Measurements from ENCODE around the gene CHST11. TPM values are rescaled to one million over a fixed set of nuclear protein-coding genes. Genes with fewer than 3 reads are reported as not detected.

CHST11 gene
- total RNA-seq, 1 experiment from 2014 or later = 6.7 TPM

GRCh38 chr12:104656383-104656782 is 199.6 kb downstream of the CHST11 start:
- Histone ChIP-seq H2BK15ac (ENCODE audit: low read depth, low read length) (no peak overlapping the region), H3K4me1 (ENCODE audit: insufficient read depth, low read length) (peaks cover 2% of the 10 kb centered on the region; the same call in 1 of the 2 replicates), H3K27me3 (ENCODE audit: insufficient read depth, low read length) (no peaks in the 10 kb centered on the region), H2BK120ac (ENCODE audit: low read depth, low read length, poor library complexity, severe bottlenecking) (no peak overlapping the region), H4K91ac (ENCODE audit: insufficient read length, low read depth, low read length) (no peak overlapping the region), H3K27ac (ENCODE audit: insufficient read length, low read depth, low read length) (no peak overlapping the region), H3K79me1 (ENCODE audit: insufficient read depth, low read depth, low read length, poor library complexity, severe bottlenecking) (no peaks in the 10 kb centered on the region), H3K9ac (ENCODE audit: extremely low read depth, insufficient read length, low read length) (no peak overlapping the region), H2AFZ (ENCODE audit: low read length) (no peak overlapping the region), H3K18ac (ENCODE audit: insufficient read length, low read depth, low read length) (no peak overlapping the region), H3K4me2 (ENCODE audit: insufficient read depth, insufficient read length, low read length) (no peak overlapping the region), H3K9me3 (ENCODE audit: control insufficient read depth, low read depth, low read length) (no peaks in the 10 kb centered on the region), H4K5ac (ENCODE audit: insufficient read length, low read depth, low read length) (no peak overlapping the region), H2BK20ac (ENCODE audit: low read depth, low read length, poor library complexity, severe bottlenecking) (no peak overlapping the region), H2BK12ac (ENCODE audit: insufficient read length, low read depth, low read length) (no peak overlapping the region), H3T11ph (ENCODE audit: low read length) (no peak overlapping the region), H3K23me2 (ENCODE audit: insufficient read length, low read depth, low read length, poor library complexity, severe bottlenecking) (no peaks in the 10 kb centered on the region), H4K20me1 (ENCODE audit: control insufficient read depth, insufficient read depth, insufficient read length) (peaks cover 3% of the 10 kb centered on the region), H4K8ac (replicated peaks; ENCODE audit: insufficient read length, low read depth, low read length) (no peak overlapping the region), H2AK5ac (ENCODE audit: insufficient read length, low read length) (no peak overlapping the region), H3K56ac (ENCODE audit: insufficient read length, low read depth, low read length) (no peak overlapping the region), H3K23ac (ENCODE audit: insufficient read length, low read depth, low read length) (no peak overlapping the region), H3K79me2 (ENCODE audit: insufficient read depth, low read length) (no peaks in the 10 kb centered on the region), H3K4ac (ENCODE audit: low read depth, low read length) (no peak overlapping the region), H3K14ac (ENCODE audit: insufficient read depth, low read length) (no peak overlapping the region), H2BK5ac (ENCODE audit: insufficient read length, low read length) (no peak overlapping the region)
- TF ChIP-seq CTCF (conservative IDR thresholded peaks at IDR 0.05) = no peak
- Mint-ChIP-seq H3K36me3 (ENCODE audit: insufficient read depth in 1 of 3, low read depth in 3 of 3) (no peaks in the 10 kb centered on the region), H3K27me3 (ENCODE audit: low read depth) (no peaks in the 10 kb centered on the region; the same call in 1 of the 2 replicates), H3K4me3 (no peak overlapping the region; a peak in 1 of 5 replicates), H3K9me3 (no peaks in the 10 kb centered on the region; a peak in 1 of 5 replicates), H3K27ac (peak overlapping the region in 1 of 3 experiments; percentile 11; a peak in 1 of 7 replicates), H3K4me1 (peaks cover 46 to 59% of the 10 kb centered on the region in 2 experiments)
- no peak for DNase-seq
- WGBS (ENCODE audit: extremely low coverage, insufficient read length, low lambda C conversion rate) = no CpG with 5 or more reads among the region's 10 CpGs
